Heart left ventricle (tissue), 13 donors: ENCODE data around the gene ZSWIM4.

Experiments
- POLR2A ChIP-seq, 2 donors: fragments of 450-650 bp; IDR thresholded peaks; one replicate each; pipeline ENCODE4 v1.6.1; 2017; ENCODE audit warnings: antibody characterized with exemption in 2 of 2, mild to moderate bottlenecking in 2 of 2, moderate library complexity in 2 of 2
- TF ChIP-seq, protein P1 (sequence below), 12 donors: fragments of 200-600 bp; sonication (generic) in 4 of 12; IDR thresholded peaks; one replicate each; pipeline versions ENCODE4 v1.5.0 to v1.8.0; 2018 to 2022; ENCODE audit warnings: antibody characterized with exemption in 12 of 12, mild to moderate bottlenecking in 5 of 12
- donor health status: ischemic (EF 13 %, LVEDD 7.1; RV severe dilation, severe dysfunction).
- donor health status: DM: no; HTN: yes; CAD: no.
- donor health status: DM: no; HTN: no; CAD: no.
- donor health status: ischemic (EF 25% LVEDD 6.9; RV normal size, moderate dysfunction).
- donor health status: ischemic (EF 25% LVEDD 5.7; RV mildly dilated, moderate dysfunction).
- donor health status: ischemic (EF 35%, LVEDD 5.7; RV mildly dilated, moderate dysfunction).
- donor health status: nonischemic (EF 11% LVEDD 7.7; RV severe dilation, severe dysfunction).
- donor health status: DM: yes; HTN: yes; CAD: no.
- donor health status: PGD.
- donor health status: ischemic (EF 29% LVEDD 5.4; RV normal size, mild dysfunction).
- donor health status: nonischemic (EF 23%, LVEDD 6.1; RV moderate dilation, normal function).

DNA sequence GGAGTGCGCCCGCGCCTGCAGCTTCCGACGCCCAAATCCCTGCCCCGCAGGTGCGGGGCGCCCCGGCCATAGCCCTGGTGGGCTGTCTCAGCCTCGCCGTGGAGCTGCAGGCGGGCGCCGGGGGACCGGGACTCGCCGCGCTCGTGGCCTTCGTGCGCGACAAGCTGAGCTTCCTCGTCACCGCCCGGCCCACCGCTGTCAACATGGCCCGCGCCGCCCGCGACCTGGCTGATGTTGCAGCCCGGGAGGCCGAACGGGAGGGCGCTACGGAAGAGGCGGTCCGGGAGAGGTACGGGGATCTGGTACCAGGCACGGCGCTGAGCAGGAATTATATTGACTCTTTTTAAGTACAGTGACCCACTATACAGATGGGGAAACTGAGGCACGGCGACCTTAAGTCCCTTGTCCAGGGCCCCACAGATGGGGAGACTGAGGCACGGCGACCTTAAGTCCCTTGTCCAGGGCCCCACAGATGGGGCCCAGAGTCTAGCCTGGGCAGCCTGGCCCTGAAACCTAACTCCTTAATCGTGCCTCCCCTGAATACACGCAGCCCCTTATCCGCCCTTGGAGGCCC is 30.3 kb upstream of the ZSWIM4 start:
- TF ChIP-seq, protein P1, sequence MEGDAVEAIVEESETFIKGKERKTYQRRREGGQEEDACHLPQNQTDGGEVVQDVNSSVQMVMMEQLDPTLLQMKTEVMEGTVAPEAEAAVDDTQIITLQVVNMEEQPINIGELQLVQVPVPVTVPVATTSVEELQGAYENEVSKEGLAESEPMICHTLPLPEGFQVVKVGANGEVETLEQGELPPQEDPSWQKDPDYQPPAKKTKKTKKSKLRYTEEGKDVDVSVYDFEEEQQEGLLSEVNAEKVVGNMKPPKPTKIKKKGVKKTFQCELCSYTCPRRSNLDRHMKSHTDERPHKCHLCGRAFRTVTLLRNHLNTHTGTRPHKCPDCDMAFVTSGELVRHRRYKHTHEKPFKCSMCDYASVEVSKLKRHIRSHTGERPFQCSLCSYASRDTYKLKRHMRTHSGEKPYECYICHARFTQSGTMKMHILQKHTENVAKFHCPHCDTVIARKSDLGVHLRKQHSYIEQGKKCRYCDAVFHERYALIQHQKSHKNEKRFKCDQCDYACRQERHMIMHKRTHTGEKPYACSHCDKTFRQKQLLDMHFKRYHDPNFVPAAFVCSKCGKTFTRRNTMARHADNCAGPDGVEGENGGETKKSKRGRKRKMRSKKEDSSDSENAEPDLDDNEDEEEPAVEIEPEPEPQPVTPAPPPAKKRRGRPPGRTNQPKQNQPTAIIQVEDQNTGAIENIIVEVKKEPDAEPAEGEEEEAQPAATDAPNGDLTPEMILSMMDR (IDR thresholded peaks at IDR 0.05), result no peak
- TF ChIP-seq POLR2A (IDR thresholded peaks at IDR 0.05), result no peak
